MM.1S (cell line): Measurements from ENCODE around the gene CES4A.
A peak's percentile ranks its signal among the peaks of the same experiment; 100 is the strongest.

Source experiments
- DNase-seq: peaks from one replicate; pipeline ENCODE4 v3.0.0-alpha.2; 2015
- H2AFZ ChIP-seq: fragments of 300-600 bp; sonication (generic); 2 replicates; pipeline ENCODE4 v1.6.0; 2016; ENCODE audit warnings: antibody characterized with exemption, low read length
- H3F3A ChIP-seq: fragments of 300-600 bp; sonication (generic); 2 replicates; pipeline ENCODE4 v1.6.1; 2016; ENCODE audit warnings: mild to moderate bottlenecking, antibody characterized with exemption, low read length, moderate library complexity, mixed read lengths; ENCODE audit not compliant: insufficient read depth
- H3K27ac ChIP-seq: fragments of 300-600 bp; sonication (generic); 2 replicates; pipeline ENCODE4 v1.5.1; 2016; ENCODE audit warnings: mild to moderate bottlenecking, low read length
- H3K27me3 ChIP-seq: fragments of 300-600 bp; sonication (generic); replicated peaks from 2 replicates; pipeline ENCODE4 v1.6.0; 2016; ENCODE audit warnings: low read length; ENCODE audit not compliant: insufficient read depth
- H3K36me3 ChIP-seq: fragments of 300-600 bp; sonication (generic); replicated peaks from 2 replicates; pipeline ENCODE4 v1.6.1; 2016; ENCODE audit warnings: mild to moderate bottlenecking, low read length, mixed read lengths; ENCODE audit not compliant: insufficient read depth
- H3K4me1 ChIP-seq: fragments of 300-600 bp; sonication (generic); 2 replicates; pipeline ENCODE4 v1.6.1; 2016; ENCODE audit warnings: low read length, mixed read lengths
- H3K4me2 ChIP-seq: fragments of 300-600 bp; sonication (generic); 2 replicates; pipeline ENCODE4 v1.6.0; 2016; ENCODE audit warnings: low read depth, low read length
- H3K4me3 ChIP-seq: fragments of 300-600 bp; sonication (generic); 2 replicates; pipeline ENCODE4 v1.5.1; 2016; ENCODE audit warnings: low read length, mixed read lengths
- H3K79me2 ChIP-seq: fragments of 300-600 bp; sonication (generic); 2 replicates; pipeline ENCODE4 v1.6.1; 2016; ENCODE audit warnings: mixed run types, low read length, mixed read lengths
- H3K9ac ChIP-seq: fragments of 300-600 bp; sonication (generic); 2 replicates; pipeline ENCODE4 v1.6.1; 2016; ENCODE audit warnings: low read length, mixed read lengths
- H3K9me2 ChIP-seq: fragments of 300-600 bp; sonication (generic); replicated peaks from 2 replicates; pipeline ENCODE4 v1.6.1; 2016; ENCODE audit warnings: mild to moderate bottlenecking, low read length, mixed read lengths; ENCODE audit not compliant: insufficient read depth
- H3K9me3 ChIP-seq: fragments of 300-600 bp; sonication (generic); replicated peaks from 2 replicates; pipeline ENCODE4 v1.6.1; 2016; ENCODE audit warnings: mild to moderate bottlenecking, low read length, mixed read lengths; ENCODE audit not compliant: insufficient read depth
- H4K20me1 ChIP-seq: fragments of 300-600 bp; sonication (generic); 2 replicates; pipeline ENCODE4 v1.6.1; 2016; ENCODE audit warnings: mild to moderate bottlenecking, low read length, moderate library complexity, mixed read lengths; ENCODE audit not compliant: insufficient read depth
- EZH2 ChIP-seq: fragments of 300-600 bp; sonication (generic); optimal IDR thresholded peaks from 2 replicates; pipeline ENCODE3; 2017; ENCODE audit warnings: low read depth, mild to moderate bottlenecking, antibody characterized with exemption, low read length, mixed read lengths
- EZH2phosphoT487 ChIP-seq: fragments of 300-600 bp; sonication (generic); IDR thresholded peaks from 2 replicates; pipeline ENCODE4 v1.6.1; 2018; ENCODE audit warnings: antibody characterized with exemption, low read length
- TF ChIP-seq, protein P1 (sequence below): fragments of 300-600 bp; sonication (generic); IDR thresholded peaks from 2 replicates; pipeline ENCODE4 v1.5.1; 2016; ENCODE audit warnings: antibody characterized with exemption, low read length, mixed read lengths

The CES4A gene

DNA sequence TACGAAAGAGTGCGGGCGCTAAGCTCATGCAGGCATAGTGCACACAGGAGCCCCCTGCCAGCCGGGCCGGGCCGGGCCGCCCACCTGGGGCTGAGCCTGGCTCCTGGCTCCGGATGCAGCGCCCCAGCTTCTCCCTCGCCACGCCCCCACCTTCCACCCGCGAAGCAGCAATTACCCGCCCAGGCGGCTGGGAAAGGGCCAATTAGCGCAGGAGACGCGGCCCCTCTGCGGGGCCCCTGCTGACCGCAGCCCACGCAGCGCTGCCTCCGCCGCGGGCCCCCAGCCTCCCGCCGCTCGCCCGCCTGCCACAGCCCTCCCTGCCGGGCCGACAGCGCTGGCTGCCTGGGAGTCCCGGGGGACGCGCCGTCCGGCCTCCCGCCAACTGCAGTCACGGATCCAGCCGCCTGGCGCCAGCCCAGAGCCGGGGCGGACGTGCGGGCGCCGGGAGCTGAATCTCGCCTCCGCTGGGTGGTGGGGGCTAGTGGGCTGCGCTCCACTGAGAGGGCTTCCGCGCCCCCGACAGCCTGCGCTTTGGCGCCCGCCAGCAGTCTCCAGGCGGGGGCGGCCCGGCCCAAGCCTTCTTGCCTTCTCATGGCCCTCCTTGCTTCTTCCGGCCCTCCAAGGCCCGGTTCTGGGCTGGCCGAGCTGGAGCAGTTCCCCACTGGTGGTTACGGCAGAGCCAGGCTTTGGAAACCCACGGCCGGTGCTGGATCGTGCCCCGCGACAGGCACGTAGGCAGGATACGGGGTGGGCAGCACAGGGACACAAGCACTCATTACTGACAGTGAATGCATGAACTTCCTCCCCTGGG lies 25.6 kb downstream of the CES4A start:
- H3K4me2 ChIP-seq: peak overlapping the region; percentile 90
- no peak overlapping the region for H3K27ac ChIP-seq
- H3K27me3 ChIP-seq: no peaks in the 10 kb centered on the region
- no peaks in the 10 kb centered on the region for H3F3A ChIP-seq
- H3K9me3 ChIP-seq: no peaks in the 10 kb centered on the region
- H3K36me3 ChIP-seq: no peaks in the 10 kb centered on the region
- H3K9ac ChIP-seq: peak overlapping the region; percentile 49; the same call in 1 of the 2 replicates
- no peaks in the 10 kb centered on the region for H3K9me2 ChIP-seq
- no peaks in the 10 kb centered on the region for H3K4me1 ChIP-seq
- peak overlapping the region; percentile 87 for H2AFZ ChIP-seq
- TF ChIP-seq EZH2phosphoT487: no peak
- TF ChIP-seq, protein P1, sequence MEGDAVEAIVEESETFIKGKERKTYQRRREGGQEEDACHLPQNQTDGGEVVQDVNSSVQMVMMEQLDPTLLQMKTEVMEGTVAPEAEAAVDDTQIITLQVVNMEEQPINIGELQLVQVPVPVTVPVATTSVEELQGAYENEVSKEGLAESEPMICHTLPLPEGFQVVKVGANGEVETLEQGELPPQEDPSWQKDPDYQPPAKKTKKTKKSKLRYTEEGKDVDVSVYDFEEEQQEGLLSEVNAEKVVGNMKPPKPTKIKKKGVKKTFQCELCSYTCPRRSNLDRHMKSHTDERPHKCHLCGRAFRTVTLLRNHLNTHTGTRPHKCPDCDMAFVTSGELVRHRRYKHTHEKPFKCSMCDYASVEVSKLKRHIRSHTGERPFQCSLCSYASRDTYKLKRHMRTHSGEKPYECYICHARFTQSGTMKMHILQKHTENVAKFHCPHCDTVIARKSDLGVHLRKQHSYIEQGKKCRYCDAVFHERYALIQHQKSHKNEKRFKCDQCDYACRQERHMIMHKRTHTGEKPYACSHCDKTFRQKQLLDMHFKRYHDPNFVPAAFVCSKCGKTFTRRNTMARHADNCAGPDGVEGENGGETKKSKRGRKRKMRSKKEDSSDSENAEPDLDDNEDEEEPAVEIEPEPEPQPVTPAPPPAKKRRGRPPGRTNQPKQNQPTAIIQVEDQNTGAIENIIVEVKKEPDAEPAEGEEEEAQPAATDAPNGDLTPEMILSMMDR: peak; percentile 23; the same call in 1 of the 2 replicates
- no peak for TF ChIP-seq EZH2
- H3K79me2 ChIP-seq: no peaks in the 10 kb centered on the region
- peak; percentile 41 for DNase-seq
- peak overlapping the region; percentile 56 for H3K4me3 ChIP-seq
- H4K20me1 ChIP-seq: no peaks in the 10 kb centered on the region

GRCh38 chr16:67014634-67015312 lies 26.4 kb downstream of the CES4A start:
- Histone ChIP-seq H3K4me3 (no peak overlapping the region), H3K4me1 (no peaks in the 10 kb centered on the region)

DNA sequence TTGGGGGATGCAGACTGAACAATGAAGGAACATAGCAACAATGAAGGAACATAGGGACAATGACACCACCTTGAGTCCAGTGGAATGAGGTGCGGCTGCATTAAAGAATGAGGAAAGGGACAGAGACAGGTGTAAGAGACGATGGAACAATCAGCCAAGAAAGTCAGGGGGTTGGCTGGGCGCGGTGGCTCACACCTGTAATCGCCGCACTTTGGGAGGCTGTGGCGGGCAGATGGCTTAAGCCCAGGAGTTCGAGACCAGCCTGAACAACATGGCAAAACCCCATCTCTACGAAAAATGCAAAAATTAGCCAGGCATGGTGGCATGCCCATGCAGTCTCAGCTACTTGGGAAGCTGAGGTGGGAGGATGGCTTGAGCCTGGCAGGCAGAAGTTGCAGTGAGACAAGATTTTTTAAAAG lies 26.9 kb downstream of the CES4A start:
- Histone ChIP-seq H3K79me2 (no peaks in the 10 kb centered on the region), H3K9ac (no peak overlapping the region), H3K4me2 (no peak overlapping the region), H3K4me1 (no peaks in the 10 kb centered on the region), H3K36me3 (no peaks in the 10 kb centered on the region), H3K4me3 (no peak overlapping the region), H3K27me3 (no peaks in the 10 kb centered on the region), H4K20me1 (no peaks in the 10 kb centered on the region), H3K9me3 (no peaks in the 10 kb centered on the region), H3K27ac (no peak overlapping the region), H3F3A (no peaks in the 10 kb centered on the region), H3K9me2 (no peaks in the 10 kb centered on the region), H2AFZ (no peak overlapping the region)
- TF ChIP-seq, protein P1: no peak
- TF ChIP-seq EZH2phosphoT487 (no peak), EZH2 (no peak)
- no peak for DNase-seq

More at GRCh38 chr16:67014634-67015312, 26.4 kb downstream of the CES4A start:
- Histone ChIP-seq H3K27me3 (no peaks in the 10 kb centered on the region), H3K27ac (no peak overlapping the region), H3K9me2 (no peaks in the 10 kb centered on the region), H2AFZ (no peak overlapping the region), H3K9me3 (no peaks in the 10 kb centered on the region), H3K9ac (no peak overlapping the region; the same call in 1 of the 2 replicates), H3K36me3 (no peaks in the 10 kb centered on the region), H3K79me2 (no peaks in the 10 kb centered on the region), H3F3A (no peaks in the 10 kb centered on the region), H3K4me2 (peak overlapping the region; percentile 90), H4K20me1 (no peaks in the 10 kb centered on the region)
- TF ChIP-seq, protein P1: no peak
- TF ChIP-seq EZH2phosphoT487: no peak
- no peak for TF ChIP-seq EZH2
- no peak for DNase-seq
